C4-2B (cell line): ENCODE data around the gene IL37.

ENCODE experiments used
- CTCF ChIP-seq: fragments of 450-650 bp; conservative IDR thresholded peaks from 2 replicates; pipeline ENCODE4 v1.5.1; 2017; ENCODE audit warnings: mild to moderate bottlenecking
- ZFX ChIP-seq: fragments of 450-650 bp; IDR thresholded peaks from 2 replicates; pipeline ENCODE4 v1.6.1; 2017

DNA sequence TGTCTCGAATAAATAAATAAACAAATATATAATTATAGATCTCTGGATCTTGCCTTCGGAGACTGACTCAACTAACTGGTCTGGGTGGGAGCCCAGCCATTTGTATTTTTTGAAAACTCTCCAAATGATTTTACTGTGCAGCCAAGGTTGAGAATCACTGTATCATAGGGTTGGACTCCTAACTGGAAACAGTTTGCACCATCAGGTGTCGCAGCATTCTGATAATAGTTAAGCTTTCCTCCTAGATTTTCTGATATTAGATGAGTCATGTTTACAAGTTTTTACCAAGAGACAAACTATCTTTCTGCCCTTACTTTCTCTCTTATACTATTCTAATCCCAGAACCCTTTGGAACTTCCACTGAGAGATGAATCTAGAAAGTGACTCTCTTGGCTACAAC, 16.8 kb downstream of the IL37 start:
- TF ChIP-seq CTCF = no peak
- no peak for TF ChIP-seq ZFX
